ENCODE measurements around the gene SRD5A2. TPM values are rescaled to one million over a fixed set of nuclear protein-coding genes. Genes with fewer than 3 reads are reported as not detected.

Gene SRD5A2
- total RNA-seq, 1 experiment from 2014 or later = not detected

DNA sequence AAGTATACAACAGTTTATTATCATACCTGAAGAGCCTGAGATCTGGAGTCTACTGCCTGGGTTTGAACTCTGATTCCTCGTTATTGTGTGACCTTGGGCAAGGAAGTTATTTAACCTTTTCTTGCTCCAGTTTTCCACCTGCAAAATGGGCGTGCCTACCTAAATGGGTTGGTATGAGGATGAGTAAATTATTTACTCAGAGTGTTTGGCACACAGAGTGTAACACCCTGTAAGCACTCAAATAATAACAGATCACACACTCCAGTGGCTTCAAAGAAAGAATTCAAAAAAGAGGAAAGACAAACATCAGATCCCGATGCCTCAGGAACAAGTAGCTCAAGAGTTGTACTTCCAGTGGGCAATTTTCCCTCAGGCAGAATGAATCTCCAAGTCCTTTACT is 2.4 kb downstream of the SRD5A2 start:
- ChIA-PET POLR2A (no interaction called here), CTCF (no interaction called here), RAD21 (ENCODE audit: low non-redundant PET in 1 of 2, low total read pairs in 2 of 2, uncharacterized antibody in 2 of 2, unreplicated experiment in 2 of 2) (no interaction called here)
- Histone ChIP-seq H3K9me2 (ENCODE audit: insufficient read depth) (no peaks in the 10 kb centered on the region), H3K4me2 (ENCODE audit: low read length) (no peak overlapping the region), H3K36me3 (ENCODE audit: control insufficient read depth in 1 of 2, insufficient read depth in 2 of 2, low read length in 2 of 2) (no peaks in the 10 kb centered on the region), H3K27me3 (ENCODE audit: insufficient read depth, low read length) (peaks cover 16% of the 10 kb centered on the region), H3K79me2 (ENCODE audit: insufficient read depth, low read length) (no peaks in the 10 kb centered on the region), H3K9me3 (ENCODE audit: control insufficient read depth in 1 of 2, insufficient read depth in 1 of 2, low read depth in 1 of 2, low read length in 2 of 2) (no peaks in the 10 kb centered on the region), H2AFZ (ENCODE audit: low read depth, low read length, poor library complexity, severe bottlenecking) (no peak overlapping the region), H3K4me3 (replicated peaks in 1 of 2; ENCODE audit: low read depth in 1 of 2, low read length in 2 of 2) (no peak overlapping the region), H3K4me1 (ENCODE audit: control insufficient read depth in 1 of 2, insufficient read depth in 2 of 2, low read length in 2 of 2) (no peaks in the 10 kb centered on the region), H3K9ac (ENCODE audit: low read length) (no peak overlapping the region), H4K20me1 (ENCODE audit: insufficient read depth) (no peaks in the 10 kb centered on the region), H3K27ac (ENCODE audit: low read depth, low read length) (no peak overlapping the region)
- DNase-seq (ENCODE audit: low read depth, low spot score) = no peak
- no peak for ATAC-seq
- TF ChIP-seq FOSL1 (IDR thresholded peaks at IDR 0.05; ENCODE audit: low read depth) (no peak), SIN3A (IDR thresholded peaks at IDR 0.05; ENCODE audit: low read depth) (no peak), EGR1 (IDR thresholded peaks at IDR 0.05; ENCODE audit: low read depth) (no peak), POLR2A (IDR thresholded peaks at IDR 0.05; ENCODE audit: borderline replicate concordance, extremely low read depth, insufficient read depth, insufficient read length) (no peak), CEBPB (IDR thresholded peaks at IDR 0.05; ENCODE audit: low read depth) (no peak), POLR2AphosphoS5 (IDR thresholded peaks at IDR 0.05; ENCODE audit: low read depth, low read length) (no peak), RAD21 (IDR thresholded peaks at IDR 0.05; ENCODE audit: low read depth) (no peak), SRF (IDR thresholded peaks at IDR 0.05; ENCODE audit: low read depth) (no peak)
- TF ChIP-seq, protein P1, sequence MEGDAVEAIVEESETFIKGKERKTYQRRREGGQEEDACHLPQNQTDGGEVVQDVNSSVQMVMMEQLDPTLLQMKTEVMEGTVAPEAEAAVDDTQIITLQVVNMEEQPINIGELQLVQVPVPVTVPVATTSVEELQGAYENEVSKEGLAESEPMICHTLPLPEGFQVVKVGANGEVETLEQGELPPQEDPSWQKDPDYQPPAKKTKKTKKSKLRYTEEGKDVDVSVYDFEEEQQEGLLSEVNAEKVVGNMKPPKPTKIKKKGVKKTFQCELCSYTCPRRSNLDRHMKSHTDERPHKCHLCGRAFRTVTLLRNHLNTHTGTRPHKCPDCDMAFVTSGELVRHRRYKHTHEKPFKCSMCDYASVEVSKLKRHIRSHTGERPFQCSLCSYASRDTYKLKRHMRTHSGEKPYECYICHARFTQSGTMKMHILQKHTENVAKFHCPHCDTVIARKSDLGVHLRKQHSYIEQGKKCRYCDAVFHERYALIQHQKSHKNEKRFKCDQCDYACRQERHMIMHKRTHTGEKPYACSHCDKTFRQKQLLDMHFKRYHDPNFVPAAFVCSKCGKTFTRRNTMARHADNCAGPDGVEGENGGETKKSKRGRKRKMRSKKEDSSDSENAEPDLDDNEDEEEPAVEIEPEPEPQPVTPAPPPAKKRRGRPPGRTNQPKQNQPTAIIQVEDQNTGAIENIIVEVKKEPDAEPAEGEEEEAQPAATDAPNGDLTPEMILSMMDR (IDR thresholded peaks at IDR 0.05 in 2 of 3, conservative IDR thresholded peaks at IDR 0.05 in 1 of 3; ENCODE audit: borderline replicate concordance in 1 of 3, insufficient read depth in 1 of 3, low read depth in 2 of 3, low read length in 2 of 3) = no peak
- BruUV-seq (replicated peaks) = no TSS peak
- intact Hi-C loops (cut with micrococcal nuclease) = no loop called here

DNA sequence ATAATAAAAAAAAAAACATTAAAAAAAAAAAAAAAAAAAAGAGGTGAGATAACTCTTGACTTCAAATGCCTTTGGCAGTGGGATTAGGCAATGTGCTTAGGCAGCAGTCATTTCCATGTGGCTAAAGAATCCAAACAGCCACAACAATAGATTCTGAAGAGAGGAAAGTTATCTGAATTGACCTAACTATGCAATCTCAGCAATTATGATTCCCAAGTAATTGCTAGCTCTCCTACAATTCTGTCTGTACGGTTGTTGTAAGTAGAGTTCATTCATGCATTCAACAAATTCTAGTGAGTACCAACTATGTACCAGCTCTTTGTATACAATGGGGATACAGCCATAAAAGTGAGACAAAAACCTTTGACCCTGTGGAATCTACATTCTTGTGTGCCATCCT is 3.6 kb downstream of the SRD5A2 start:
- RAD21 ChIA-PET (ENCODE audit: low non-redundant PET in 1 of 2, low total read pairs in 2 of 2, uncharacterized antibody in 2 of 2, unreplicated experiment in 2 of 2) = no interaction called here
- H3K4me3 ChIP-seq (replicated peaks in 1 of 2; ENCODE audit: low read depth in 1 of 2, low read length in 2 of 2) = no peak overlapping the region
- peaks cover 16% of the 10 kb centered on the region for H3K27me3 ChIP-seq (ENCODE audit: insufficient read depth, low read length)
- H3K36me3 ChIP-seq (ENCODE audit: control insufficient read depth in 1 of 2, insufficient read depth in 2 of 2, low read length in 2 of 2) = no peaks in the 10 kb centered on the region
- H3K4me1 ChIP-seq (ENCODE audit: control insufficient read depth in 1 of 2, insufficient read depth in 2 of 2, low read length in 2 of 2) = no peaks in the 10 kb centered on the region
- POLR2A ChIA-PET = no interaction called here
- intact Hi-C loops (cut with micrococcal nuclease) = no loop called here
- H2AFZ ChIP-seq (ENCODE audit: low read depth, low read length, poor library complexity, severe bottlenecking) = no peak overlapping the region
- no peak for ATAC-seq
- H3K9me2 ChIP-seq (ENCODE audit: insufficient read depth) = no peaks in the 10 kb centered on the region
- no peak overlapping the region for H3K9ac ChIP-seq (ENCODE audit: low read length)
- H3K79me2 ChIP-seq (ENCODE audit: insufficient read depth, low read length) = no peaks in the 10 kb centered on the region
- H3K4me2 ChIP-seq (ENCODE audit: low read length) = no peak overlapping the region
- no peak overlapping the region for H3K27ac ChIP-seq (ENCODE audit: low read depth, low read length)
- no peak for DNase-seq (ENCODE audit: low read depth, low spot score)
- no peaks in the 10 kb centered on the region for H3K9me3 ChIP-seq (ENCODE audit: control insufficient read depth in 1 of 2, insufficient read depth in 1 of 2, low read depth in 1 of 2, low read length in 2 of 2)
- no peaks in the 10 kb centered on the region for H4K20me1 ChIP-seq (ENCODE audit: insufficient read depth)
- no TSS peak for BruUV-seq (replicated peaks)
- CTCF ChIA-PET = no interaction called here
- no peak for TF ChIP-seq POLR2AphosphoS5 (IDR thresholded peaks at IDR 0.05; ENCODE audit: low read depth, low read length)
- TF ChIP-seq, protein P1 (IDR thresholded peaks at IDR 0.05 in 2 of 3, conservative IDR thresholded peaks at IDR 0.05 in 1 of 3; ENCODE audit: borderline replicate concordance in 1 of 3, insufficient read depth in 1 of 3, low read depth in 2 of 3, low read length in 2 of 3) = no peak
- TF ChIP-seq, protein P2, sequence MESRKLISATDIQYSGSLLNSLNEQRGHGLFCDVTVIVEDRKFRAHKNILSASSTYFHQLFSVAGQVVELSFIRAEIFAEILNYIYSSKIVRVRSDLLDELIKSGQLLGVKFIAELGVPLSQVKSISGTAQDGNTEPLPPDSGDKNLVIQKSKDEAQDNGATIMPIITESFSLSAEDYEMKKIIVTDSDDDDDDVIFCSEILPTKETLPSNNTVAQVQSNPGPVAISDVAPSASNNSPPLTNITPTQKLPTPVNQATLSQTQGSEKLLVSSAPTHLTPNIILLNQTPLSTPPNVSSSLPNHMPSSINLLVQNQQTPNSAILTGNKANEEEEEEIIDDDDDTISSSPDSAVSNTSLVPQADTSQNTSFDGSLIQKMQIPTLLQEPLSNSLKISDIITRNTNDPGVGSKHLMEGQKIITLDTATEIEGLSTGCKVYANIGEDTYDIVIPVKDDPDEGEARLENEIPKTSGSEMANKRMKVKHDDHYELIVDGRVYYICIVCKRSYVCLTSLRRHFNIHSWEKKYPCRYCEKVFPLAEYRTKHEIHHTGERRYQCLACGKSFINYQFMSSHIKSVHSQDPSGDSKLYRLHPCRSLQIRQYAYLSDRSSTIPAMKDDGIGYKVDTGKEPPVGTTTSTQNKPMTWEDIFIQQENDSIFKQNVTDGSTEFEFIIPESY (IDR thresholded peaks at IDR 0.05; ENCODE audit: extremely low read depth, insufficient replicate concordance, low read length) = no peak
- no peak for TF ChIP-seq ELF1 (IDR thresholded peaks at IDR 0.05; ENCODE audit: borderline replicate concordance, low read depth)
- TF ChIP-seq SP1 (IDR thresholded peaks at IDR 0.05; ENCODE audit: low read depth) = no peak
- TF ChIP-seq, protein P3, sequence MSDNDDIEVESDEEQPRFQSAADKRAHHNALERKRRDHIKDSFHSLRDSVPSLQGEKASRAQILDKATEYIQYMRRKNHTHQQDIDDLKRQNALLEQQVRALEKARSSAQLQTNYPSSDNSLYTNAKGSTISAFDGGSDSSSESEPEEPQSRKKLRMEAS (IDR thresholded peaks at IDR 0.05) = no peak
- TF ChIP-seq TCF7L2 (IDR thresholded peaks at IDR 0.05; ENCODE audit: borderline replicate concordance, extremely low read depth, insufficient read depth, insufficient read length) = no peak
- no peak for TF ChIP-seq CBX3 (IDR thresholded peaks at IDR 0.05; ENCODE audit: low read depth)
- TF ChIP-seq FOSL1 (IDR thresholded peaks at IDR 0.05; ENCODE audit: low read depth) = no peak
- TF ChIP-seq SRF (IDR thresholded peaks at IDR 0.05; ENCODE audit: low read depth) = no peak
- no peak for TF ChIP-seq EGR1 (IDR thresholded peaks at IDR 0.05; ENCODE audit: low read depth)

All from HCT116 (cell line).